ENCODE results near the gene RND2. TPM values are rescaled to one million over a fixed set of nuclear protein-coding genes. Genes with fewer than 3 reads are reported as not detected.

The RND2 gene
- total and polyA plus RNA-seq, 4 donors = 0.25 to 1.3 (median 0.43) TPM

DNA sequence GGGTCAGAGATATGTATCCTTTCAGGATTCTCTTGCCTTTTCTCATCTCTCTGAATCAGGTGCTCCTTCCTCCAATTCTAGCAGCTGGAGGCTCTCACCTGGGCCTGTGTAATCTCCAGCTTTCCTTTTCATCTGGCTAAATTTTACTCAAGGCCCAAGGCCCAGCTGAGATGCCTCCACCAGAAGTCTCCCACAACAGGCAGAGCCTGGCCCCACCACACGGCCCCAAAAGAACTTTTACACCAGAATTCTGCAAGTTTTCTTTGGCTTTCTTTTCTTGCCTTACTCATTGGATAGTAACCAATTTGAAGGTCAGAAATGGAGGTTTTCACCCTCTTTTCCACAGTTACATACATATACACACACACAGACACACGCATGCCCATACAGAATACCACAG lies 14.6 kb downstream of the RND2 start:
- TF ChIP-seq, protein P1, sequence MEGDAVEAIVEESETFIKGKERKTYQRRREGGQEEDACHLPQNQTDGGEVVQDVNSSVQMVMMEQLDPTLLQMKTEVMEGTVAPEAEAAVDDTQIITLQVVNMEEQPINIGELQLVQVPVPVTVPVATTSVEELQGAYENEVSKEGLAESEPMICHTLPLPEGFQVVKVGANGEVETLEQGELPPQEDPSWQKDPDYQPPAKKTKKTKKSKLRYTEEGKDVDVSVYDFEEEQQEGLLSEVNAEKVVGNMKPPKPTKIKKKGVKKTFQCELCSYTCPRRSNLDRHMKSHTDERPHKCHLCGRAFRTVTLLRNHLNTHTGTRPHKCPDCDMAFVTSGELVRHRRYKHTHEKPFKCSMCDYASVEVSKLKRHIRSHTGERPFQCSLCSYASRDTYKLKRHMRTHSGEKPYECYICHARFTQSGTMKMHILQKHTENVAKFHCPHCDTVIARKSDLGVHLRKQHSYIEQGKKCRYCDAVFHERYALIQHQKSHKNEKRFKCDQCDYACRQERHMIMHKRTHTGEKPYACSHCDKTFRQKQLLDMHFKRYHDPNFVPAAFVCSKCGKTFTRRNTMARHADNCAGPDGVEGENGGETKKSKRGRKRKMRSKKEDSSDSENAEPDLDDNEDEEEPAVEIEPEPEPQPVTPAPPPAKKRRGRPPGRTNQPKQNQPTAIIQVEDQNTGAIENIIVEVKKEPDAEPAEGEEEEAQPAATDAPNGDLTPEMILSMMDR (IDR thresholded peaks at IDR 0.05; ENCODE audit: control extremely low read depth, extremely low read depth) = no peak
- Histone ChIP-seq H3K4me1 (ENCODE audit: control insufficient read depth in 5 of 5, insufficient read depth in 5 of 5, low read length in 5 of 5) (peaks cover 0 to 2% (median 0%) of the 10 kb centered on the region in 5 donors), H3K9ac (ENCODE audit: insufficient read depth in 1 of 2, low read length in 2 of 2) (no peak overlapping the region), H3K27ac (ENCODE audit: low read depth in 1 of 2, low read length in 1 of 2) (no peak overlapping the region), H3K4me3 (no peak overlapping the region), H3K36me3 (ENCODE audit: control insufficient read depth in 4 of 4, insufficient read depth in 4 of 4, low read length in 4 of 4) (no peaks in the 10 kb centered on the region), H3K9me3 (ENCODE audit: control insufficient read depth in 4 of 4, insufficient read depth in 3 of 4, low read length in 3 of 4) (no peaks in the 10 kb centered on the region), H3K27me3 (ENCODE audit: control insufficient read depth in 3 of 3, insufficient read depth in 3 of 3, low read length in 2 of 3) (no peaks in the 10 kb centered on the region)
- DNase-seq (no peak), ATAC-seq (ENCODE audit: insufficient read depth, low FRiP score) (no peak)
- 95 to 99% methylated on average over 2 of the region's 2 CpGs for WGBS, 2 donors

DNA sequence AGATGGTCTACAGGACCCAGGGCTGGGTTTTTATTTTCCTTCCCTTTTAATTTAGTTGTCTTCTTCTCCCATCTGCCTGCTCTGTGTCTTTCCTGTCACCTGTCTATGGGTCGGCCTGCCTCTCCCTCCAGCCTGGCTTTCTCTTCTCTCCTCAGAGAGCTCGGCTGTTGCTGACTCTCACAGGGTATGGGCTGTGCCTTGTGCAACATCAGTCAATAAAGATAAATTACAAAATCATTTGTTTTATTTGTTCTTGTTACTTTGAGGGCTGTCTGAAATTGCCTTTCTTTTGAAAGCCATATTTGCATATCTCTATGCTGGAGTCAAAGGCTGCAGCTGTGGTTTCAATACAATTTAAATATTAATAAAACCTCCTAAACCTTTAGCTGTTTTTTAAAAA lies 15.6 kb downstream of the RND2 start:
- 57 to 75% methylated on average over 2 of the region's 2 CpGs for WGBS, 2 donors

DNA sequence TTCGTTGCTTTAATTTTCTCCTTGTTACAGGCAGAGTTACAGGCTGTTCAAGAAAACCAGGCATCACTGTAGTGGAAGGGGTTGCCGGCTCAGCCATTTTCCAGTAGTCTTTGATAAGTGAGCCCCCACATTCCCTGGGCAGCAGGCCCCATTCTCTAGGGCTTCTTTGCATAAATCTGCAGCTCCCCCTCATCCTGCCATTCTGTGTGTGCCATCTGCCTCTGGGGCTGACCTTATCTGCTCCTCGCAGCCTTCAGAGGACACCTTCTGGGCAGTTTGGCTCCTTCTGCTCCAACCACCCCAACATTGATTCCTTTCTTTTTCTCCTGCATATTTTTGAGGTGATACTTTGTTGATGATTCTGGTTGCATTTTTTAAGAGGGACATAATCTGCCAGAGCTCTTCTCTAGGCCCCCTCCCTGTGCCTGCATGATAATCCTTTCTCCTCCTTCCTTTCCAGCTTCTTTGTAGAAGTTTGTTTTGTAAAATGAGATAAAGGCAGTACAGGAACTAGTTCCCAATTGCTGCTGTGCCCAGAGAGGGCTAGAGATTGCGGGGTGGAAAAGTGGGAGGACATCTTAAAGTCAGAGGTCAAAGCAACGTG lies 17.1 kb downstream of the RND2 start:
- TF ChIP-seq, protein P1 (IDR thresholded peaks at IDR 0.05; ENCODE audit: control extremely low read depth, extremely low read depth) = no peak
- H3K27me3 ChIP-seq (ENCODE audit: control insufficient read depth in 3 of 3, insufficient read depth in 3 of 3, low read length in 2 of 3) = no peaks in the 10 kb centered on the region
- H3K4me3 ChIP-seq = no peak overlapping the region
- H3K36me3 ChIP-seq (ENCODE audit: control insufficient read depth in 4 of 4, insufficient read depth in 4 of 4, low read length in 4 of 4) = no peaks in the 10 kb centered on the region
- 83 to 84% methylated on average over 5 of the region's 5 CpGs for WGBS, 2 donors
- H3K4me1 ChIP-seq (ENCODE audit: control insufficient read depth in 5 of 5, insufficient read depth in 5 of 5, low read length in 5 of 5) = no peaks in the 10 kb centered on the region
- H3K9ac ChIP-seq (ENCODE audit: insufficient read depth in 1 of 2, low read length in 2 of 2) = no peak overlapping the region
- H3K27ac ChIP-seq (ENCODE audit: low read depth in 1 of 2, low read length in 1 of 2) = no peak overlapping the region
- no peaks in the 10 kb centered on the region for H3K9me3 ChIP-seq (ENCODE audit: control insufficient read depth in 4 of 4, insufficient read depth in 3 of 4, low read length in 3 of 4)
- DNase-seq (no peak), ATAC-seq (ENCODE audit: insufficient read depth, low FRiP score) (no peak)

More for the DNA sequence above, 15.6 kb downstream of the RND2 start:
- Histone ChIP-seq H3K27me3 (ENCODE audit: control insufficient read depth in 3 of 3, insufficient read depth in 3 of 3, low read length in 2 of 3) (no peaks in the 10 kb centered on the region), H3K9me3 (ENCODE audit: control insufficient read depth in 4 of 4, insufficient read depth in 3 of 4, low read length in 3 of 4) (no peaks in the 10 kb centered on the region), H3K9ac (ENCODE audit: insufficient read depth in 1 of 2, low read length in 2 of 2) (no peak overlapping the region), H3K4me1 (ENCODE audit: control insufficient read depth in 5 of 5, insufficient read depth in 5 of 5, low read length in 5 of 5) (no peaks in the 10 kb centered on the region), H3K4me3 (no peak overlapping the region), H3K27ac (ENCODE audit: low read depth in 1 of 2, low read length in 1 of 2) (no peak overlapping the region), H3K36me3 (ENCODE audit: control insufficient read depth in 4 of 4, insufficient read depth in 4 of 4, low read length in 4 of 4) (no peaks in the 10 kb centered on the region)
- TF ChIP-seq, protein P1 (IDR thresholded peaks at IDR 0.05; ENCODE audit: control extremely low read depth, extremely low read depth) = no peak
- DNase-seq = no peak
- ATAC-seq (ENCODE audit: insufficient read depth, low FRiP score) = no peak

DNA sequence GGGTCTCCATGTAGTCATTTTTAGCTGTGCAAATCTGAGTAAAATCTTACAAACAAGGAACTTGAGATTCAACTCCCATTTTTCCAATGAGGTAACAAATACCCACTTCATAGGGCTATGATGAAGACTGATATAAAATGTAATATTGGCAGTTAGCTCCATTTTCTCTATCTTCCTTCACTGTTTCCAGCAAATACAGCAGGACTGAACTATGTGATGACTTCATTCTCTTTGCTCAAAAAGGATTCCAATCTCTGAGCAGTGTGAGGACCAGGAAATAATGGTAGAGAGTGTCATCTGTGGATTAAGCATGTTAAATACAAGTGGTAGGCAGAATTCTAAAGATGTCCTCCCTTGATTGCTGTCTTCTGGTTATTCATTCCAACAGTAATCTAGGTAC lies 18.3 kb downstream of the RND2 start:
- H3K36me3 ChIP-seq (ENCODE audit: control insufficient read depth in 4 of 4, insufficient read depth in 4 of 4, low read length in 4 of 4) = no peaks in the 10 kb centered on the region
- no peaks in the 10 kb centered on the region for H3K9me3 ChIP-seq (ENCODE audit: control insufficient read depth in 4 of 4, insufficient read depth in 3 of 4, low read length in 3 of 4)
- no peak for ATAC-seq (ENCODE audit: insufficient read depth, low FRiP score)
- TF ChIP-seq, protein P1 (IDR thresholded peaks at IDR 0.05; ENCODE audit: control extremely low read depth, extremely low read depth) = no peak
- H3K4me3 ChIP-seq = no peak overlapping the region
- no peaks in the 10 kb centered on the region for H3K27me3 ChIP-seq (ENCODE audit: control insufficient read depth in 3 of 3, insufficient read depth in 3 of 3, low read length in 2 of 3)
- no peak for DNase-seq
- H3K27ac ChIP-seq (ENCODE audit: low read depth in 1 of 2, low read length in 1 of 2) = no peak overlapping the region
- no peak overlapping the region for H3K9ac ChIP-seq (ENCODE audit: insufficient read depth in 1 of 2, low read length in 2 of 2)
- no peaks in the 10 kb centered on the region for H3K4me1 ChIP-seq (ENCODE audit: control insufficient read depth in 5 of 5, insufficient read depth in 5 of 5, low read length in 5 of 5)

Data from lung (tissue), 12 donors.